SHP77 treated with DMSO at 0.1 percent for 48 hours (cell line): ENCODE measurements around the gene MAGI2.

Source experiments
- DNase-seq: peaks from one replicate; lab custom pipeline; 2025; lab: John Stamatoyannopoulos, UW

MAGI2 gene

DNA sequence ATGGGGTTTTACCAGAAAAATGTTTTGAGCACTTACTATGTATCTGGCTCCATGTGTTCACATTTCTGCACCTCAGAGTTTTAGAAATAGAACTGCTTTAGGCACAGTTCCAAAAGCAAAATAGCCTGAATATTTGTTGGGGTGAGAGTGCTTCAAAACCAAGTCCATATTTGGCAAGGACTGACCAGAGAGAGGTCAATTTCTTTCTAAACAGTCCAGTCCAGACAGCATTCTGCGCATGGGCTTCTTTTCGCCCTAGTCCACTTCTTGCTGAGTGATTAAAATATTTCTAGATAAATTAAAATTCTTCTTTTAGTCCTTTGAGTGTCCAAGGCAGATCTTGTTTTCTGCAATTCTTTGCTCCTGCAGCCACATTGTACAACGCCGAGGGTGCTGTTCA is 1227.9 kb downstream of the MAGI2 start:
- DNase-seq, result no peak

DNA sequence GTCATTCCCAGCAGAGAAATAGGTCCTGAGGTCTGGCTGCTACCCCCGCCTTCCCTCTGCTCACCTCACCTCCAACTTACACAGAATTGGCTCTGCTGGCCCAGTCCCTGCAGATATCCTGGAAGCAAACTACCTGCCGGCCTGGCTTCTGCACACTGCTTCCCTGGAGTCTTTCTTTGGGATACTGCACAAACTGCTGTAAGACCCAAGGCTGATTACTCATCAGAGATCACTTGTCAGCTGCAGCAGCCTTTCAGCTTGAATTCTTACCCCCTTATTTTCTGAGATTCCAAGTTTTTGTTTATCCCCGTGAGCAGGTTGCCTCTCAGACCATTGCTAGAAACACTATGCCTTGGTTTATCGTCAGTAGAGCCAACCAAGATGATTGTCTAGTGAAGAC is 1228.5 kb downstream of the MAGI2 start:
- DNase-seq, result no peak

DNA sequence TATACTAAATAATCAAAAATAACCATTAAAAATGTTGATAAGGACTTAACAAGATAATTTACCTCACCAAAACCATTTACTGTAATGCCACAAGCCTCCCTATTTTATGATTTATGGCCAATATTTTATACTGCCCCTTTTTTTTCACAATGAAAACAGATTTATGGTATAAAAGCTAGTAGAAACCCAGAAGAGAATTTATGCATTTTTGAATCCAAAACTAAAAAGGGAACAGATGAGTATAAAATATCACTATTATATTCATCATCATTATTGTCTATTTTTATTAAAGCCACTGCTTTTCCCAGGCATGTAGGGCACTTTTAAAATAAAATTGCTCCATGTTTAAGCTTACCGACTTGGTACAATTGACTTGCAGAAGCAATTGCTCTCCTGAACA is 1229.9 kb downstream of the MAGI2 start:
- no peak for DNase-seq

DNA sequence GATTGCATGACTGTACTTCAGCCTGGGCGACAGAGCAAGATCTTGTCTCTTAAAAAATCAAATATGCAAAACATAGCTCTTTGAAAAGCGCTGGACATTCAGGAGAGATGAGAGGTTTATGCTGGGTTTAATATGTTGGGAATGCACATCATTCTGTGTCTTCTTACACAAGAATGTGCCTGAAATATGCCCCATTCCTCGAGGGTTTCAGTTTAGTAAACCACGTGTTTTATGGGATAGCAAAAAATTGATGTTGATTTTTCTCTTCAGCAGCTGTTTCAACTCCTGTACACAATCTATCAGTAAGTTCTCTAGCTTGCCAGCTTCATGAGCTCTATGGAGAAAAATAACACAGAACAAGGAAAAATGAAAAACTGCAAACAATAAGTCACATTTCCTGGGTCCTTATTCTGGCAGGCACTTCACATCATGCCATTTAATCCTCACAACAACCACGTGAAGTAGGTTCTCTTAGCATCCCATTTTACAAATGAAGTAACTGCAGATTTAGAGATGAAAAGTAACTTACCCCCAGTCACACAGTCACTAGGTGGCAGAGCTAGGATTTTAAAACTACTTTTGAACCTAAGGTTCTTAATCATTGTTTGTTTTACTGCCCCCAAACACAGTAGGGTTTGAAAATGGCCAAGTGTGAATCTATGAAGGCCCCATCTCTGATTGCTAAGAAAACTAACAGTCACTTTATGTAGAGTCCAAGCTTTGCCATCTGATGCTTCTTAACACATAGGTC is 1231.3 kb downstream of the MAGI2 start:
- no peak for DNase-seq

DNA sequence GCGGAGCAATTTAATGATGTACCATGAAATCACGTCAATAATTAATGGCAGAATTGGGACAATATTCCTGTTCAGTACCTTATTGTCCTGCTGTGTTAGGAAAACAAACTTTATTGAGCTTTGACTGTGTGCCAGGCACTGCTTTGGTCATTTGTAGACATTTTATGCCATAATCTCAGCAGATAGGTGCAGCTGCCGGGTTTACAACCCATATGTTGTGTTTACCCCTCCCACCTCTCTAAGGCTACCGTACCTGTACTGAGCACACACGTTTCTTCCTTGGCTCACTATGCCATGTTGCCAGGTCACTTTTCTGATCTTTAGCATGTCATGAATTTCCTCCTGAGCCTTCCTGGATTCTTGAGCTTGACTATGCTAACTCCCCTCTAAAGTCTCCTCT is 1232.7 kb downstream of the MAGI2 start:
- no peak for DNase-seq

DNA sequence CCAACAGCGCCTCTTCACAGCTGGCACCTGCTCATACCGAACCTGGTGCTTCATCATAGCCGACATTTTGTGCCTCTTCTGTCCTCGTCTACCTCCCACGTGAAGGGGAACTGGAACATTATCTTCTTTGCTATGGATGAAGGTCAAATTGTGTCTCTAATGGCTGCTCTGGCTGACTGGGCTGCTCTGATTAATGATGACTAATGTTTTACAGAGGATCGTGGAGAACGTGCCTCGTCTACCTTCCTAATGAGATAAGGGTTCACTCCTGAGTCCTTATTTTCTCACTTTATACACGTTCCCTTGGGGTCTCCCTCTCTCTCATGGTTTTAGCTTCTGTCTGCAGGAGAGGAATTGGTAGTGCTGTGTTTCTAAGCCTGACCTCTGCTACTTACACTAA is 1234.6 kb downstream of the MAGI2 start:
- no peak for DNase-seq

DNA sequence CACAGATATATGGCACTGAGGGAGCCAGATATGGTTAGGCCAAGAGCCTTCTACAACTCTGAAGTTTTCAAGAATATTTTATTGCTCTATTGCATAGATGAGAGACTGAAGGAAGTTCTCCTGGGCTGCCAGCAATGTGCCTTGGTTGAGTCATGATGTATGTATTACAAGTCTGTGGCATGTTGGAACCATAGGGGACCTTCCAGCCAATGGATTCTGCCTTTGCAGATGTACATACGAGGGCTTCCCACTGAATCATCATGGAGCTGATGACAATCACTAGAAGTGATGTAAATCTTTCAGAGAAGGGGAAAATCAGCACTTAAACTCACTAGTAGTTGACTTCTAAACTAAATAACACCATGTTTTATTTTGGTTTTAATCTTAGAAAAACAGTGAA is 1235.4 kb downstream of the MAGI2 start:
- no peak for DNase-seq

DNA sequence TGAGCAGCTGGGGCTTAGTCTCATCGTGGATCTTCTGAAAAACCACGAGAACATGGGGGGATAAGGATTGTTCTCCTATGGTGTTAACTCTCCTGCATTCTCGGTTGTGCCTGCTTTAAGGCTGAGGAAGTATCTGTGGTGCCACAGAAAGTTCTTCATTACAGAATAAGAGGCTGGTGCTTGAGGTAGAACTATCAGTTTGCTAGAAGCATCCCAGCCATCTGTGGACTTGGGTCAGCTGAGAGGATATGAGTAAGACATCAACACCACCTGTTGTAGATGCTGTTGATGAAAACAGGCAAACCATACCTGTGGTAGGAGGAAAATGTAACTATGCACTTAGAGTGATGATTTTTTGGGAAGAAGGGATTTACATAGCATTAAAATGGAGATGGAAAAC is 1238.3 kb downstream of the MAGI2 start:
- DNase-seq, result no peak

DNA sequence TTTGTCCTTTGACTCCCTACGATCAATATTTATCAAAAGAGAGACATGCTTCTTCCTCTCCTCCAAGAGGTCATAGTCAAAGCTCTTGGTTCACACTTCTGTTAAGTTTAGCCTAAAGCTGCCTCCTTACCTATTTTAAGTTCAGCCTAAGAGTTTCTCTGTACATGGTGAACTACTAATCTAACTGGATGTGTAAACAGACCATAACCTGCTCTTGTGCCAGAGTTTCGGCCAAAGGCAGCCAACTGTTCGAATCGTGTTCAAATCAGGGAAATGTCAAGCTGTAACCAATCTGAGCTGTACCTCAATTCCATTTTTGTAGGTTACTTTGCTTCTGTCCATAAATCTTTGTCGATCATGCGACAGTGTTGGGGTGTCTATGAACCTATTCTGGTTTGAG is 1240.1 kb downstream of the MAGI2 start:
- DNase-seq, result no peak

DNA sequence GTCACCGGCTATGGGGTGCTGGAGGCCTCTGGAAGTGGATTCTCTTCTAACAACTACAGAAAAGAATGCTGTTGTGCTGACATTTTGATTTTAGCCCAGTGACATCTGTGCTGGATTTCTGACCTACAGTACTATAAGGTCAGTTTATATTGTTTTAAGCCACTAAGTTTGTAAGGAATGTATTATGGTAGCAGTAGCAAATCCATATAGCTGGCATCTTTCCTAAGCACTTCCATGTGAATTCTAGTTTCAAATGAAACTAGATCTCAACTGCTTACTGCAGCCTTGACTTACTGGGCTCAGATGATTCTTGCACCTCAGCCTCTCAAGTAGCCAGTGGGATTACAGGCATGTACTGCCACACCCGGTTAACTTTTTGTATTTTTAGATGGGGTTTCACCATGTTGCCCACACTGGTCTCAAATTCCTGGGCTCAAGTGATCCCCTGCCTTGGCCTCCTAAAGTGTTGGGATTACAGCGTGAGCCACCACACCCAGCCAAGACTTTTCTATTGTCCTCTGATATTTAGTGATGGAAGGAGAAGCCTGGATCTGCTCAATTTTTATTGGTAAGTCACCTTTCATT is 1240.9 kb downstream of the MAGI2 start:
- DNase-seq, result no peak

DNA sequence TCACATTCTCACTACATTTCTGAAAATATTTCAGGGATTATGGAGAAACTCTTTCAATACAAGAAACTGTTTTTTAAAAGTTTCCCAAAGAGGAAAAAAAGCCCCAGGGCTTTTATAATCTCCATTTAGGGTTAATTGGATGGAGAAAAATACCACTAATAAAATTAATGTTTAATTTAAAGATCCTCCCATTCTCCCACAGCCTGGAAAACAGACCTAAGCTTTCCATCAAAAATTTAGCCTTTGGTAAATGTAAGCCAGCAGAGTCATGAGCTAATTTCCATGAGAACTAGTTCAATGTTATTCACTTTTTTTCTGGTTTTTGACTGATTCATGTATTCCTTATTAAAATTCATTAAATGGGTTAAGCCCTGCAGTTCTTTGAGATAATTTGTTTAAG is 1246.2 kb downstream of the MAGI2 start:
- DNase-seq, result no peak

DNA sequence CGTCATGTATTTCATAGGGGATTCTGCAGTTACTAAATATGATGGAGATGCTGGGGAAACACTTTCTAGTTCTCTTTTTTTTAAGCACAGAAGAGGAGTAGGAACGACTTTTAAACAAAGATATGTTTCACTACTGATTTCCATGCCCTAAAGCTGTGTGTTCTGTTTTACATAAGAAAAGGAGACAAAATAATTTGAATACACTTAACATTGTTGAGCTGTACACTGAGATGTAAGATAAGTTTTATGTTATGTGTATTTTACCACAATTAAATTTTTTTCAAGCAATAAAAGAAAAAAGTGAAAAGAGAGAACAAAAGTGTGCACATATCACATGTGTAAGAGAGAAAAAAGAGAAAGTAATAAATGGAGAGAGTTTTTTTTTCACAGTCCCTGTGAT is 1246.7 kb downstream of the MAGI2 start:
- DNase-seq, result no peak

DNA sequence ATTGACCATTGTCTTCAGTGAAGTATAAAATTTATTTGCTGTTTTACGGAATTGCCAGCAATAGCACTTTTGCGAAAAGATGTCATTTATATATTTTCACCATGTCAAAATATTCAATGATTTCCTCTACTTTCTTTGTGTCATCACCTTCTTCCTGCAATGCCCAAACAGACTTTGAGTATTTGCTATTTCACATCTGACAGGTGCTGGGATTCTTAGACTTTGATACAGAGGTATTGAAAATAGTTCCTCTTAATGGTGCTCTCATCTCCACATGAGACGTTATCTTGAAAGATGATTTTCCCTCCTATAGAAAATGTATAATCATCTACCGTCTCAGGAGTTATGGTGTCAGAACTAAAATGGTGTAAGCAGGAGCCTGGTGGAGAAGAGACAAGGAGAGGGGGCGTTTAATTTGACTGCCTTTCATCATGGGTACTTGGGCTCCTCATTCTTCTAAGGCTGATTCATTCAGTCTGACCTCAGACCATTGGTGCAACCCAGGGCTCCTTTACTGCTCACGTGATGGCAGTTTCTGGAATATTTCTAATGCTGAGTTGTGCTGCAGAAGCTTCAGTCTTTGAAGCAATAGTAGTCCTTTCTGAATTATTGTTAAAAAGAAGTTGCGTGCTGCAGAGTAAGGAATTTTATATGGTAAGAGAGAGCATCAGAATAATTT is 1250.3 kb downstream of the MAGI2 start:
- no peak for DNase-seq

DNA sequence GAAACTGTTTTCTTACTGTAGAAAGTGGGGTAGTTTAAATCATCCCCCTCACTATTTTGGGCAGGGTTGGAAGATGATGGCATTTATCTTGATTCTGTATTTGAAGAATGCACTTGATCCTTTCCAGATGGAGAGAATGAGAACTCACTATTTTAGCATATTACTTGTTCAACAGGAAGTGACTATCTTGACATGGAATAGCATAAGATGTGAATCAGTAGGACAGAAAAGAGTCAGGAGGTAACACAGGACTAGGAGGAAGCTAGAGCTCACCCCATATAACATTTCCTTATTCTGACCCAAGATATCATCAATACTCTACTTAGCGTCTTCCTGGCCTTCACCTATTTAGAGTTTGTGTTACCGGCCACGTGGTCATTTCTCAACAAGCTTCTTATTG is 1254.7 kb downstream of the MAGI2 start:
- DNase-seq, result no peak

DNA sequence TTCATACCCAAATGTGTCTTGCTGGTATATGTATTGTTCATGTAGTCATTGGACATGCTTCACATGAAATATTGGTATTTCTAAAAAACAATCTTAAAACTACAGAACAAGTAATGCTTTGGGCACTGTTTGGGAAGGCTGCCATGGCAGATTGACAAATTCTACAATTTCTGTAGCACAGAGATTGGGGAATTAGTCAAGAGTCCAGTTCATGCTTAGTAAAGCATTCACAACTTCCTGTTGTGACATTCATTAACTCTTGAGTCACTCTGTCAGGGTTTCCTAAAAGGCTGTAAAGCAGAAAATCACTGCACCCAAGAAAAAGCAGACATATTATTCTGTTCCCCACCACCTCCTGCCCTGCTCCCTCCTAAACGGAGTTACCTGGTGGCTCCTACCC is 1256.0 kb downstream of the MAGI2 start:
- no peak for DNase-seq

DNA sequence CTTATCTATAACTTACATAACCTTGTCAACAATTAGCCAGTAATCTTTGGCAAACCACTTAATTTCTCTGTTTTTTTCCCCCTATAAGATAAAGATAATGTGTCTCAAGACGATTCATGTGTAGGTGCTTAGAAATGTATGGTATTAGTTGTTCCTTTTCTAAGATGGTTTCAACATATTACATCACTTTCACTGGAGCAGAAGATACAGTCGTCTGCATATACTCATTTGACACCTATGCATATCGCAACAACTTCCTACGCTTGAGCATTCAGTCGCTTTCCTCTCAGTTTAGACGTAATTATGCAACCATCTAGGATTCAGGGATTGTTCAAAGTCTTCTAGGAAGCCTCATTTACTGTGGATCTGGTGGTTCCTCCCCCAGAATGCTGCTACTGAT is 1258.2 kb downstream of the MAGI2 start:
- no peak for DNase-seq

DNA sequence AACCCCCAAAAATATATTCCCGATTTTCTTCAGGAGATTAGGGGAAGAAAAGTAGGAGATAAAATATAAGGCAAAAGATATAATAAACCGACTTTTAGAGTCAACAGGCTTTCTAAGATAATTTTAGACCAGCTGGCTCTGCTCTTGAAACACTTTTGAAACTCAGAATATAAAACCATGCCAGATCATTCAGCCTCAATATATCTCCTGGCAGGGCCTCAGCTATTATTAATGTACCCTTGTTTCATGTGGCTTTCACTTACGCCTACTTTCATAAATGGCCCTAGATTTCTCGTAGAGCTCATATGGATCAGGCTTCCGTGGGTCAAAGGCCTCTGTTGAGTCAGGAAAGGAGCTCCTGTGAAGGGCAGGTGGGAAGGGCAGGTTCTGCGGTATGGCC is 1258.9 kb downstream of the MAGI2 start:
- no peak for DNase-seq

DNA sequence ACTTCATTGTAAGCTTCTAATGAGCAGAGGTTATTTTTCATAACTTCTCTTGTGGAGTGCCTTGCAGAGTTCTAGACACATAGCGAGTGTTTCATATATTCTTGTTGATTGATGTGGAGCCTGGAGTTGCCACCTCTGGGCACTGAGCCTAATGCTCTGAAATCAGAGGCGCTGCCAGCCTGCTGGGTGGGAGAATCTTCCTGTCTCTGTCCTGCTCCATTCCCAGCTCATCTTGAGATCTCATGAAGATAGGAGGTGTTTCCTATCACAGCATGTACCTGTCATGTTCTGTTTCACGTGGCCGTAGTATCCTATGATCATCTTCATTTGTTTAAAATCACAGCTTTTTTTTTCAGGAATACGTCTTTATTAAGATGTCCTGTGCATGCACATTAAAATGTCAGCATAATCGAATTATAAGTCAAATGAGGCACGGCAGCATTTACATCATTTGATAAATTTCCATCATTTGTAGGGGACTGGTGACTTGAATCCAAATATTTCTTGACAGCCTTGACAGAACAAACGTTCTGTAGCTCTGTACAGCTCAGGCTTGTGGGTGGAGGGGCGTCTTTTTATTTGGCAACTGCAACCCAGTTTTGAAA is 1261.9 kb downstream of the MAGI2 start:
- DNase-seq, result no peak

DNA sequence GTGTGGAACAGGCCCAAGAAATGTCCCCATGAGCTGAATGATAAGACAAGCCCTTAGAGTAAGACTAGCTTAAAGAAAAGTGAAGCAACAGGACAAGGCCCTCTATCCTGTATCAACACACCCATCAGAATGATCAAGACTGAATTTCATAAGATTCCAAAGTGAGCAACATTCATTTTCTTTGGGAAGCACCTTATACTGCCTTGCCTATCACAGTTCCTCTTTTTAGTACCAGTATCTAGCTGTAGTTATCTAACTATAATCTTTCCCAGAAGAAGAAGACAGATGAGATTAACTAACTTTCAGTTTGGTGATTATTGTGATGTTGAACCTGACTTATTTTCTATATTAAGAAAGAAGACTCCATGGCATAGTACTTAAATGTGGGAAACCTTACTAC is 1263.7 kb downstream of the MAGI2 start:
- no peak for DNase-seq

DNA sequence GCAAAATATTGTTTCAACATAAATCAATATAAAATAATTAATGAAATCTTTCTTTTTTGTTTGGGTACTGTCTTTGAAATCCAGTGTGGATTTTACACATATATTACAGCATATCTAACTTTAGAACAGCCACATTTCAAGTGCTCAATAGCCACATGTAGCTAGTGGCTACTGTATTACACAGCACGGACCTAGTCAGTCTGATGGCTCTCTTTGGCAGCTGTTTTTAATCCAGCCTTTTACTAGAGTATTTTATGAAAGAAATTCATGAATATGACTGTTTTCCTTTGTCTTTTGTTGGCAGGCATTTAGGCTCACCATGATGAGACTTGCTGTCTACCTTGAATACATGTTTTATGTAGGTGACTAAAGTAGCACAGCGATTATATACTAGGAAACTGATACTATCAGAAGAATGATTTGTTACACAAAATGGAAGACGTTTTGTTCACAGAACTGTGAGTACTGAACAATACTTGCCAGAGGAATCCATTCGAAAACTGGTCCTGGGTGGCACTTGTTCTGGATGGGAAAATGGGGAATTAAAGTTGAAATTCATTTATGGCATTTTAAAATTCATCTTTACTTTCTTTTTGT is 1268.2 kb downstream of the MAGI2 start:
- no peak for DNase-seq

DNA sequence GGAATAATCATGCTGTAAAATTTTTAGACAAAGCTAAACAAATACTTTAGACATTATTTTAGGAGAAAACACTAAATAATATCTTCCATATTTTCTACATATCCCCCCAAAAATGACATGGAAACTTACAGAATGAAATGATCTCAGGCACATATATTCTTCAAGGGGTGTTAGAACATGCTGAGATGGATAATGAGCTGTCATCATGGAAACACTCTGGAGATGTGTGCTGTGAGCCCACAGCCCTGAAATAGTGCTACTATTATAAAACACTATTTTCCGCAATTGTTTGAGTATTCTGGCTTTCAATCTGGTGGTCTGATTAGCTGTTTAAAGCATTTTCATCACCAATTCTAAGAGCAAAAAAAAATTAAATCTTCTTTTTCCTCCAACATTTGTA is 1269.2 kb downstream of the MAGI2 start:
- no peak for DNase-seq

DNA sequence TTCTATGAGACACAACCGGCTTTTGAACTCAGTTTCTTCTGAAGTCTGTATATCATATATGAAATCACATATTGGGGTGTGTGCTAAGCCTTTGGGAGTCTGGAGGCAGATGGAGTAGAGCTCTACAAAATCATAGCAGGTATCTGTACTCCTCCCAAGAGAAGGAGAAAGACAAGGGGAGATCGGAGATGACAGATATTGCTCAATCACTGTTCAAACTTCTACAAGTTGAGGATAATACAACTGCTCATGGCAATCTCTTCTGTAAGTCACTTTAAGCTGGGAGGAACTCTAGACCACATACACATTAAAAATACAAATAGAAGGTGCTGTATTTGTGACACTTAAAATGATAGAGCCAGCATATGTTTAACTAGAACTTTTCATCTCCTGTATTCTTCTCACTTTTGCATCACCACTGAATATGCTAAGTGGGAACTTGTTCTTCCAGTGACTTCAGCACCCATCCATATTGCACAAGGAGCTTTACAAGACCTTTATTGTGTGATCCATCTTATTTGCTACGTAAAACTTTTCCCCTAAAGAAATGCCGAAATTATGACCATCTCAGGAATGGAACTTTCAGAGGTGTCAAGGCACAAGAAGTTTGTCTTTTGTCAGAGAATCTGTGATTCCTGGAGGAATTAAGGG is 1273.5 kb downstream of the MAGI2 start:
- DNase-seq, result no peak
